C4-2B (cell line): Measurements from ENCODE around the gene GPHA2.

ENCODE experiments used
- H3K27ac ChIP-seq: fragments of 450-650 bp; 2 replicates; pipeline ENCODE4 v1.5.1; 2017
- CTCF ChIP-seq: fragments of 450-650 bp; conservative IDR thresholded peaks from 2 replicates; pipeline ENCODE4 v1.5.1; 2017; ENCODE audit warnings: mild to moderate bottlenecking
- ZFX ChIP-seq: fragments of 450-650 bp; IDR thresholded peaks from 2 replicates; pipeline ENCODE4 v1.6.1; 2017

Gene GPHA2

GRCh38 chr11:64916040-64916774 is 19.5 kb downstream of the GPHA2 start:
- H3K27ac ChIP-seq = peak overlapping the region; percentile 71
- no peak for TF ChIP-seq CTCF
- TF ChIP-seq ZFX = no peak

GRCh38 chr11:64915376-64915887 is 20.3 kb downstream of the GPHA2 start:
- H3K27ac ChIP-seq = no peak overlapping the region; the same call in 1 of the 2 replicates

DNA sequence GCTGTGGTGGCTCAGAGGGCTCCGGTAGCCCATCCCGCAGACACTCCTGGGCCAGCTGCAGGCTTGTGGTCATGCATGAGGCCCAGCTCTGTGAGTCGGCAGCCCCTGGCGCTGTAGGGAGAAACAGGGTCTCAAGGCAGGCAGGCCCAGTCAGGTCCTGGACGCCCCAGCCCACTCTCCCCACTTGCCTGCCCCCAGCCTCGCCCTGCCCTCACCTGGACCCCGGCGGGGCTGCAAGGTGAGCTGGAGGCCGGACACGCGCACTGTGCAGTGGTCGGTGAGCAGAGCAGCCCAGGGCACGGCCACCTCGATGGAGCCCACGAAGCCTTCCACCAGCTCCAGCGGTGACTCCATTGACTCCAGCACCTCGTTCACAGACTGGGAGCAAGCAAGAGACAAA is 21.6 kb downstream of the GPHA2 start:
- no peak for TF ChIP-seq ZFX
- no peak for TF ChIP-seq CTCF
- no peak overlapping the region for H3K27ac ChIP-seq

More at GRCh38 chr11:64915376-64915887, 20.3 kb downstream of the GPHA2 start:
- no peak for TF ChIP-seq CTCF
- no peak for TF ChIP-seq ZFX

GRCh38 chr11:64913171-64913727 is 22.4 kb downstream of the GPHA2 start:
- TF ChIP-seq CTCF (no peak), ZFX (no peak)
- H3K27ac ChIP-seq = no peak overlapping the region

GRCh38 chr11:64911689-64912088 is 24.0 kb downstream of the GPHA2 start:
- H3K27ac ChIP-seq = no peak overlapping the region
- TF ChIP-seq CTCF (no peak), ZFX (no peak)

DNA sequence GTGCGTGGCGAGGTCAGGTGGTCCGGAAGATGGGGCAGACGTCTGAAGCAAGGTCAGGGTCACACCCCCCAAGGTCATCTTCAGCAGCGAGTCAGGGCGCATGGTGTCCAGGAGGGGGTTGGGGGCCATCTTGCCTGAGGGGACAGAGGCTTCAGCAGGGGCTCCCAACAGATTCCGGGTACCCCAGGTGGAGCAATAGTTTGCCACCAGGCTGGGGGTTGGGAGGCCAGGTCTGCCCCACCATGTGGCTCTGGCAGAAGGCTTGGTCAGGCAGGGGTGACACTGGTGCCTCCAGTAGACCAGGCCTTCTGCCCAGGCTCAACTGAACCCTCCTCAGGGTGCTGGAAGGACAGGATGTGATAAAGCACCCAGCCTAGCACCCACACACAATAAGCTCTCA is 24.6 kb downstream of the GPHA2 start:
- no peak overlapping the region for H3K27ac ChIP-seq
- TF ChIP-seq ZFX = no peak
- no peak for TF ChIP-seq CTCF

DNA sequence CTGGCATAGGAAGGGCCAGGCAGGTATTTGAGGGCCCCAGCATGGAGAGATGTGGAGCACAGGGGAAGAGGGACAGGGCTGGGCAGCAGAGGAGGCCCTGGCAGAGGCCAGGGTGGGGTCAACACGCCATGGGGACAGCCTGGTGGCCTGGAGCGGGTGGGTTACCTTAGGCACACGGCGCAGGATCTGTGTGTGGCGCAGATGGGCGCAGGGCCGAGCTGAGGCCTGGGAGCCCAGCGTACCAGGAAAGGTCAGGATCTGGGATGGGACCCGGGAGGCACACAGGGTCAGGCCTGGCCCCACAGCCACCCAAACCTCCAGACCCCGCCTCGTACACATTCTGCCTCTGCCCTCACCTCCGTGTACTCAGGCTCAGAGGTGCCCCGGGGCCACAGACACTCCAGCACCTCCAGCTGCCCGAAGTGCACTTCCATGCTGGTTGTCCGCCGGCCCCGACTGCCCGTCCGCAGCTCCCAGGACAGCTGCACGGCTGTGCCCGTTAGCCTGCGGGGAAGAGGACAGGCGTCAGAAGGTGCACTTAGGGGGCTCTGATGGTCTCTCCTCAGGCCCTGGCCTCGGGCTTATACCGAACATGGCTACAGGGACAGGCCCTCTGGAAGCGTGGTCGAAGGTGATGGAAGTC is 25.1 kb downstream of the GPHA2 start:
- TF ChIP-seq CTCF = no peak
- no peak for TF ChIP-seq ZFX
- no peak overlapping the region for H3K27ac ChIP-seq
